Measurements from ENCODE around the gene DENND1C. TPM values are rescaled to one million over a fixed set of nuclear protein-coding genes. Genes with fewer than 3 reads are reported as not detected.
A peak's percentile ranks its signal among the peaks of the same experiment; 100 is the strongest.

The DENND1C gene
- total and polyA plus RNA-seq, 9 of the 15 experiments (the other 6 are each of a cell fraction or from before 2014, with no cell fraction given), result 0.03 to 1.2 (median 0.32) TPM; not detected in 1

GRCh38 chr19:6530386-6531162, 49.0 kb upstream of the DENND1C start, which contains the start of gene TNFSF9 (continued):
- TF ChIP-seq CTBP1 (IDR thresholded peaks at IDR 0.05; ENCODE audit: borderline replicate concordance), result 0 out of 2 replicates have a peak, but pooled peaks have one; percentile 62
- no peak for TF ChIP-seq TSHZ1 (CRISPR knock-in tag; IDR thresholded peaks at IDR 0.05)
- peak; percentile 62; the same call in 1 of the 2 replicates for TF ChIP-seq ARID2 (IDR thresholded peaks at IDR 0.05)
- TF ChIP-seq ZC3H4 (CRISPR knock-in tag; IDR thresholded peaks at IDR 0.05; ENCODE audit: borderline replicate concordance), result no peak
- TF ChIP-seq CHCHD3 (CRISPR knock-in tag; IDR thresholded peaks at IDR 0.05), result 0 out of 2 replicates have a peak, but pooled peaks have one; percentile 39
- TF ChIP-seq ARID1B (IDR thresholded peaks at IDR 0.05), result peak; percentile 90
- no peak for TF ChIP-seq HIVEP1 (CRISPR knock-in tag; IDR thresholded peaks at IDR 0.05)
- TF ChIP-seq ZBTB33 (CRISPR knock-in tag; IDR thresholded peaks at IDR 0.05), result no peak
- TF ChIP-seq SMAD2 (IDR thresholded peaks at IDR 0.05; ENCODE audit: low read depth, low read length), result no peak
- TF ChIP-seq THAP7 (CRISPR knock-in tag; IDR thresholded peaks at IDR 0.05), result no peak
- peak; percentile 59; the same call in 1 of the 2 replicates for TF ChIP-seq OTX1 (CRISPR knock-in tag; IDR thresholded peaks at IDR 0.05)
- TF ChIP-seq HDAC6 (IDR thresholded peaks at IDR 0.05; ENCODE audit: low read depth, low read length), result no peak
- TF ChIP-seq CBFB (CRISPR knock-in tag; IDR thresholded peaks at IDR 0.05), result no peak
- no peak for TF ChIP-seq ZNF184 (CRISPR knock-in tag; IDR thresholded peaks at IDR 0.05)
- TF ChIP-seq RREB1 (CRISPR knock-in tag; IDR thresholded peaks at IDR 0.05), result no peak
- TF ChIP-seq MTA2 (IDR thresholded peaks at IDR 0.05; ENCODE audit: low read depth), result peak; percentile 49; the same call in 1 of the 2 replicates
- TF ChIP-seq PHTF2 (CRISPR knock-in tag; IDR thresholded peaks at IDR 0.05), result no peak

Data from K562 (cell line).